Activated CD4-positive, alpha-beta T cell treated with anti-CD3 and anti-CD28 coated beads, Interleukin-2, Interleukin-6, amounts not matched to agents 100 ng/mL and 50 ng/mL, durations not matched to agents 16 hours and 8 hours (primary cell): ENCODE measurements around the gene FARP2.

Source experiments
- DNase-seq: peaks from one replicate; pipeline ENCODE4 v3.0.0-alpha.2; 2020

Gene FARP2

DNA sequence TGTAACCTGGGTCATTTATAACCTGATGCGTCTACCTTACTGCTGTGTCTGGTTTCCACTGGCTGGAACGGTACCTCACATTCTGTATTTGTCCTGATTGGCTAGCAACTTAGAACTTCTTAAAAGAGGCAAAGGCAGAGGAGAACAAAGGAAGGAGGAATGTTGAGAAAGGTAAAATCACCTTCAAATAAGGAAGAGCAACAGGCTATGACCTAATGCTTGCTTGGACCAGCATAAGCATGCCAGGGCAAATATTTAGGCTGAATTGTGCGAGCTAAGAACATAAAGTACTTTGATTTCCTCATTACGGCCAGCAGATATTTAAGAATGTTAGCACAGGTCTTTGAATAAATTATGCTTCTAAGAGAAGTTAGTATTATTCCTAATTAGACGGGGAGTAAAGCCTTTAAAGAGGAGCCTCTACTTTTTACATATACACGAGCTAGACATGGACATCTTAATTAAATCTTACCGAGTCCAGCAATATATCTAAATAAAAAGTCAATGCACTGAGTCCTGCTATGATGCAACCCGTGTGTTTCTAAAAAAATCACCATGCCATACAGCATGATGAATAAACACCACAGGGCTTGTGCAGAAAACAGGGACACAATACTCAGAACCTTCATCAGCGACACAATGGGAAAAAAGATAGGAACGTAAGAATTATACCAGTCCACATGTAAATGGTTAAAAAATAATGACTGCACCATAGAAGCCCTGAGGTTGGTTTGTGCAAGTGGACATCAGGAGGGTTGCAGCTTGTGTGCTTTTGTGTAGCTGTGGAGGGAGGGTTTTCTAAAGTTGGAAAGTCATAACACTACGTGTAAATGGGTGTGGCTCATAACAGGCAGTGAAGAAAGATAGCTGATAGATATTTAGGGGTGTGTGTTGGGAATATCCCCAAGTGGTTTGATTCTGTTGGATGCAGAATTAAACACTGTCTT, 26.1 kb upstream of the FARP2 start:
- no peak for DNase-seq

DNA sequence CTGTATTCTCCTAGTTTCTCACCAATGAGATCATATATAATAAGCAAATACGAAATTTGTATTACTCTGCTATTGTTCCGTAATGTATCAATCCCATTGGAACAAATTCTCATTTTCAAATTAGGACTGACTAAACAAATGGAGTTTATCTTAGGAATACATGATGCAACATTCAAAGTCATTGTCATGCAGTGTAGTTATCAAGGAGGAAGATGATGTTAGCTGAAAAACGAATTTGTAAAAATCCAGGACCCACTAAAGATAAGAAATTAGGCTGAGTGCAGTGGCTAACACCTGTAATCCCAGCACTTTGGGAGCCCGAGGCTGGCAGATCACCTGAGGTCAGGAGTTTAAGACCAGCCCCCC, 25.5 kb upstream of the FARP2 start:
- DNase-seq: no peak

DNA sequence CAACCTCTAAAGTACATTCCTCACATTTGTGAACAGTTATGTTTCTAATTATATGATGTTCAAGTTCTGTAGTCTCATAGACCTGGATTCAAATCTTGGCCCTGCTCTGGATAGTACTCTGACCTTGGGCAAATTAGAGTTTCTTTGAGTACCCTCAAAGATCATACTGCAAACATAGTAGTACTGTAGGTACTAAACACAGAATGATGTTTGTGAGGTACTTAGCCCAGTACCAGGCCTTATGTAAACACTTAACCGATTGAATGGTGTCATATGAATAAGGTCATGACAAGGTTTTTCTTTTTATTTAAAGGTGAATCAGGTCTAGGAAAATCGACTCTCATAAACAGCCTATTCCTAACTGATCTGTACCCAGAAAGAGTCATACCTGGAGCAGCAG, 21.3 kb upstream of the FARP2 start:
- no peak for DNase-seq

DNA sequence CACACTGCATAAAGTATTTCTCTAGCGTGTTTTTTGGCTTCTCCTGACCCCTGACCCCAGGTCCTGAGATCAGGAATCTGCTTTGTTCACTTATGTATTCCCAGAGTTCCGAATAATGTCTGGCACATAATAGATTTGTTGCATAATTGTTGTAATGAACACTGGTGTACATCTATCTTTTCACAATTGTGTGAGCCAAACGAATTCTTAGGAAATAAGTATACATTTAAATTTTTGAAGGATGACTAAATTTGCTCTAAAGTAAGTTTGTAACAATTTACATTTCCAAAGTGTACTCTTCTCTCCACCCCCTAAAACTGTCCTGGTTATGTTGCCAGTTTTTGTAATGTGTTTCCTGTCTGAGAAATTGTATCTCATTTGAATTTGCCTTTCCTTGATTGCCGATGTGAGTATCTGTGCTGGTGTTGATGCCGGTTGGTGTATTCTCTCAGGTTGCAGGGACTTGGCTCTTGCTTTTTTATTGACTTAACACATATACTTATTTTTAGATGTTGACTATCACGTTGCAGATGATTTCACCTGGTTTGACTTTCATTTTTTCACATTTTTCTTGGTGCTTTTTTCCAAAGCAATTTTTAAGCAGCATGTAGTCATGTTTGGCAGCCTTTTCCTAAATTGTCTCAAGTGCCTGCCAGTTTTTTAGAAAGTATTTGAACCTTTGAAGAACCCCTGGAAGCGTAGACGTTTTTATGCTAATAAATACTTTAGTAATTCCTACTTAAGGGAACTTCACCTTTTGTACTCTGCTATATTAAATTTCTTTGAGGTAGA, 16.1 kb upstream of the FARP2 start:
- DNase-seq: no peak

DNA sequence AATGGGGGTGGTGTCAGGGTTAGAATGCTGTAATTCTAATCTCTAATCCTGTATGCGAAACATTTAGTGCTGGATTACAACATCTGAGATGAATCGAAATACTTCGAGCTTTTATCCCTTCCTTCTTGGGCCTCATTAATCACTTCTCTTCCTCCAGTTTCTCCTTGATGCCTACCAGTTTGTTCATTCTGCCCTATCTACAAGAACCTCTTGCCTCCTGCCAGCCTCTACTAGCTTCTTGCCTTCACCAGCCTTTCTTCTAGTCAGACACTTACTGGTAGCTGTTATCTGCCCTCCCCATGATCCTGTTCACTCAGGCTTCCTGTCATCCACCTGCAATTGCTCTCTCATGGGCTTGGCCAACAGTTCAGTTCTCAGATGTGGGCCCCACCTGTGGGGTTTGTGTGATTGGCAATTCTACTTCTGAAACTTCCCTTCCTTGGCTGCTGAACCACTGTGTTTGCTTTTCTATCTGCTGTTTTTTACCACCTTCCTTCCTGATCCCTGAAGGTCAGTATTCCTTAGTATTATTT, 15.4 kb upstream of the FARP2 start:
- no peak for DNase-seq

DNA sequence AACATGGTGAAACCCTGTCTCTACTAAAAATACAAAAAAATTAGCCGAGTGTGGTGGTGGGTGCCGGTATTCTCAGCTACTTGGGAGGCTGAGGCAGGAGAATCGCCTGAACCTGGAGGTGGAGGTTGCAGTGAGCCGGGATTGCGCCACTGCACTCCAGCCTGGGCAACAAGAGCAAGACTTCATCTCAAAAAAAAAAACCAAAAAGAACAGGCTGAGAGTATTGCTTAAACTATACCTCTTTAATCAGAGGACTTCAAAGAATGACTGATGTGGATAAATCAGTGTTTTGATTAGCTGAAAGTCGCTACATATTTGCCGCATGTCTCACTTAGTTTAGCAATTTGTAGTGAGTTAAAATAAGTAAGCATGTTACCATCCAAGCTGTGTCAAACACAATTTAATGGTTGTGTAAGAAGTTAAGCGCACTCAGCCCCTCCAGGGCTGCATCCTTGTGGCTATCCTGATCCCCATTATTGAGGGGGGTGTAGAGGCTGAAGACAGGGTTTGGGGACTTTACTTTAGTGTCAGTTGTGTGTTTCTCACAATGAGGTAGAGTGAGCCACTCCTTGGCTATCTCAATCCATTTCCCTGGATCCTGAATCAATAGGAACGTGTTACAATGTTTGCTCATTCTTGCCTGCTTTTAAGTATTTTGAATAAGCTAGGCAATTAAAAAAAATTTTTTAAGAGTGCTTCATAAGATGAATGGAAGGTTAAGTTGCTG, 11.0 kb upstream of the FARP2 start:
- DNase-seq: no peak

DNA sequence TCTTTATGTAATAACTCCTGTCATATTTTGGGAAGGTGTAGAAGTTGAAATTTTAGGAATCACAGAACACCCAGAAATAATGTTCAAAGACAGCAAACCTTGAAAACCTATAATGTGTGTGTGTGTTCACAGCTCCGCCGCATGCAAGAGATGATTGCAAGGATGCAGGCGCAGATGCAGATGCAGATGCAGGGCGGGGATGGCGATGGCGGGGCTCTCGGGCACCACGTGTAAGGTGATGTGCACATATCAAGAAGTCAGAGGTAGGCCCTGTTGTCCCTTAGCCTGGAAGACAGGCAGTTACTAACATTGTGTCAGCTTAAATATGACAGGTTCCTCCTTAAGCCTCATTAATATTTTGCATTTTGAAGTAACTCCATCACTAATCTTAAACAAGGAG, 6.1 kb upstream of the FARP2 start:
- DNase-seq: no peak

DNA sequence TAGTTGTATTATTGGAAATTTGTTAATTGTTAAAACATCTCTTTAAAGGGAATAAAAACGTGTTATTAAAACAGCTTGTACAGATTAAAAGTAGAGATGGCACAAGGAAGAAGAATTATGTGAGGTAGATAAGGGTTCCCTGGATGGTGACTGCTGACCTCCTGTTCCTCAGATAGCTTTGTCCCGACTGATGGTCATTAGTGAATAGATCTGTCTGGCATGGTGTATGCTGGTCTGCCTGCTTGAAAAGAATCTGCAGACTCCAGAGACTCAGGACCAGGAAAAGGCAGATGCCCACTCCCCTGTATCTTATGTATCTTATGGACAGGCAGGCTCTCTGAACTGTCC, 5.6 kb upstream of the FARP2 start:
- no peak for DNase-seq

DNA sequence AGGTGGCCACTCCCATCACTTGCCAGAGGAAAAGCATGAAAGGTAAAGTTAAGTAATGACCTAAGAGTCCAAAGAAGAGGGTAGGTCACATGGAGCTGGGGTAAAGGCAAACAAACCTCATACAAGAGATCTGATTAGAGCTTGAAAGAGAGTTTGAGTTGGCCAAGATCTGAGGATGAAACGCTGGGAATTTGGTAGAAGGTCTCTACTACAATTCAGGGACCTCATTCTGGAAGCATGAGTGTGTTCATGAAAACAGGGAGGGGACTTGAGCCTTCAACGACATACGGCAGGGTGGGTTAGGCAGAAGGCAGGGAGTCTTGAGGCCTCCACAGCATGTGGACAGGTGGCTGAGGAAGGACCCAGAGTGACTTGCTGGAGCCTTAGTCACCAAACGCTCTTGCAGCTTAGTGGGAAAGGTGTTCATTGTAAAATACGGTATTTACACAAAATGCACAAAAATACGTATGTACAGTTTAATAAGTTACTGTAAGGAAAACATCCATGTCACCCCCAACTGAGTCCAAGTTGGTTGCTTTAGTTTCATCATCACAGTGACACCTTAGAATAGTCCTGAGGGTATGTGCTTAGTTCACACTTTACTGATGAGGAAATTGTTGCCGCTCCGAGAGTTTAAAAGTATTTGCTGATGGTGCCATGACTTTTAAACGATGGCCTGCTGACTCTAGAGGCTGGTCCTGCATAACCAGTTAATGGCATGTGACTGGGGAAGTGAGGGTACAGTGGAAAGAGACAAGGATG, 5.0 kb upstream of the FARP2 start:
- DNase-seq: no peak

DNA sequence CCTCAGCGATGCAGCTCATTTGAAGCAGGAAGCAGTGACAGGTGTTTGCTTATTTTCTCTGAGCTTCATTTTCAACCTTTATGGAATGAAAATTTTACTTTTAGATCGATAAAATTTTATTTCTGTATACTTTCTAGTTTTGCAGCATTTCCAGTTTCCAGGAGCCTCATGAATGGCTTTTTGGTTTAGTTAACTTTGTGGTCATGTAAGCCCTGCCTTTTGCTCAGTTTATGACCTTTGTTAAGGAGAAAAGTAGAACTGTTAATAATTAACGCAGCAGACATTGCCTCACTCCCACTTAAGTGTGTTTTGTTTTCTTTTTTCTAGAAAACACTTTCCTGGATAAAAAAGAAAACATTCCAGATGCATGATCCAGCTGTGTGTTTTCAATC, 4.4 kb upstream of the FARP2 start:
- no peak for DNase-seq

DNA sequence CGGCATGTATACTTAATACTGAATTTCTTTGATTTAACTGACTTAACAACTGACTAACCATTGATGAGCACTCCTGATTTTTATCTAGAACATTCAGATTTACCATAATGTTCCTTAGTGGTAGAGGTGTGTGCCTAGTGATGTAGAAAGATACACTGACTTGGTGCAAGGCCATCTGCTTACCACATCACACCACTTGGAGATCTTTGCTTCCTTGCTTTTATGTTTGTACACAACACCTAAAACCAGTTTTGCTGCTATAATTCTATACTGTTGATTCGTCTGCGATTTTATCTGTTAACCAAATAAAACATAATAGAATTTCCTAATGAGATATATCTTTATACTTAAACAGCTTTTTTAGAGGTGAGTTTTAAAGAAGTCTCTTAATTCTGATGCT, 3.9 kb upstream of the FARP2 start:
- DNase-seq: no peak

DNA sequence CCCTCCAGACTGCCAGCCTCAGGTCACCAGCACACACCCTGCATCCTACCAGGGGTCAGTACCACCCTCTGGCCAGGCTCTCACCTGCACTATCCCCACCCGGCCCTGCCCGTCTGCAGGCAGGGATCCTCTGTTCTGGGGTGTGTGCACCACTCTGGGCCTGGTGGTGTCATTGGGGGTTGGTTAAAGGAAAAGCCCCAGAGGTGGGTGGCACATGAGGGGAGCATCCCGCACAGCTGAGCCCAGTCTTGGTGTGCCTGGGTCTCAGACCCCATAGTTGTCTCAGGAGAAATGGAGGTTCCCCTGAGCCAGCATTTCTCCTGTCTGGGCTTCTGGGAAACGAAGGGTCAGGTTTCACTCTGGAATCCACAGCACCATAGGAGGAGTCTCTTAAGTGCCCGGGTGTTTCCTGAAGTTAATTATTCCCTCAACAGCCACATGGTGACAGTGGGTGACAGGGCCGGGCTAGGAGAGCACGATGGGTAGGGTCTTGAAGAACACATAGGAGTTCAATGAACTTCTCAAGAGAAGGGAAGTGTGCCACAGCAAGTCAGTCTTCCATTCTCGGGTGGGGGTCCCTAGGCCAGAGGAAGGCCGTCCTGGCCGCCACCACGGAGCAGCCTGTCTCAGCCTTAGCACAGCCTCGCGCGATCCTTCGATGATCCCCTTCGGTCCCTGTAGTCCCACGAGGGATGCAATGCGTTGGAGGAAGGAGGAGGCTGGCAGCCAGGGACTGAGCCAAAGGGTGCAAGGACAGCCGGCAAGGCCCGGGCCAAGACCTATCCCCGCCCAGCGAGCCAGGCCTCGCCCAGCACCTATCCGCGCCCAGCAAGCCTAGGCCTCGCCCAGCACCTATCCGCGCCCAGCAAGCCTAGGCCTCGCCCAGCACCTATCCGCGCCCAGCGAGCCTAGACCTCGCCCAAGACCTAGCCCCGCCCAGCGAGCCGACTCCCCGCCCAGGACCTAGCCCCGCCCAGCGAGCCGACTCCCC, 1.1 kb upstream of the FARP2 start:
- peak; percentile 84 for DNase-seq

DNA sequence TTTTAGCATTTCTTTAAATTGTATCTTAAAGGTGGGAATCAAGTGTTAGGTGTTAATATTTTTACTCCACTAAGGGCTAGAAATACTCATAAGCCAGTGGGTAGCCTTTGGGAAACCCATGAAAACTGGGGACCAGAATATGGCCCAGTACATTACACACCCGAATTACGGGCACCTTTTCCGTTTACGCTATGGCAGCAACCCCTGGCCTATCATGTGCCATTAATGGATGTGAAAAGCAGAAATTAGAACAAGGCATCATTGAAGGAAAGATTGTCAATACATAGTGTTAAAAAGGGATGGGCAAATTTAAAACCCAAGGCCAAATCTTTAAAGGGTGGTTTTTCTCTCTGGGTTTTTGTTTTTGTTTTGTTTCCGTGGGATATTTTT, 781 bp downstream of the FARP2 start:
- DNase-seq: no peak

DNA sequence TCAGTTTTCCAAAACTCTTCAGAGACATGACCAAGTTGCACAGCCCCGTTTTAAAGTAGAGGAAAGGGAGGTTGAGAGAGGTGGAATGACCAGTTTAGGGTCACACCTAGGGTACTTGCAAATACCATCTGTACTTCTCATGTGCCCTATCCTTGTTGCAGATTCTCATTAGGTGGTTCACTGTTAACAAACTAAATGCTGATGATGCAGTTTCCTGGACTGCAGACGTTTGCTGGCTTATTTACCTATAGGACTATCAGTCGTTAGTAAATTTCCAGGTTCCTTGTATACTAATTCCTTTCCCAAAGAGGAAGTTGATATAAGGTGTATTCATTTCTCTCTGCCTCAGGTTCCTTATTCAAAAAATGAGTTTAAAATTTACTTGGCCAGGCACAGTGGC, 1.4 kb downstream of the FARP2 start:
- DNase-seq: no peak

DNA sequence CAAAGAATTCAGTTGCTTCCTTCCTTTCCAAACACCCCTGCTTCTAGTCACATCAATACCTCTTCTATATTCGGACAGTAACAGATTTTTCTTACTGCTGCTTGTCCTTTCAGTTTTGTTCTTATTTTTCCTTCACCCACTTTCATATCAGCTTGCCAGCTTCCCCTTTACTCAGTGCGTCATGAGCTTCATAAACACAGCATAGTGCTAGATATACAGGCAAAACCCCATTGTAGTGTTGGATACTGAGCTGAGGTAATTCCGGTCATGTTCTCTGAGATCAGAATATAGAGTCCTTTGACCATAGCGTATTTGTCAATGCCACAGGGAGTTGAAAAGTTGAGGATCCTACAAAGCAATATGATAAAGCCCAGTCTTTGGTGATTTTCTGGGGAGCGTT, 2.4 kb downstream of the FARP2 start:
- DNase-seq: peak; percentile 44

DNA sequence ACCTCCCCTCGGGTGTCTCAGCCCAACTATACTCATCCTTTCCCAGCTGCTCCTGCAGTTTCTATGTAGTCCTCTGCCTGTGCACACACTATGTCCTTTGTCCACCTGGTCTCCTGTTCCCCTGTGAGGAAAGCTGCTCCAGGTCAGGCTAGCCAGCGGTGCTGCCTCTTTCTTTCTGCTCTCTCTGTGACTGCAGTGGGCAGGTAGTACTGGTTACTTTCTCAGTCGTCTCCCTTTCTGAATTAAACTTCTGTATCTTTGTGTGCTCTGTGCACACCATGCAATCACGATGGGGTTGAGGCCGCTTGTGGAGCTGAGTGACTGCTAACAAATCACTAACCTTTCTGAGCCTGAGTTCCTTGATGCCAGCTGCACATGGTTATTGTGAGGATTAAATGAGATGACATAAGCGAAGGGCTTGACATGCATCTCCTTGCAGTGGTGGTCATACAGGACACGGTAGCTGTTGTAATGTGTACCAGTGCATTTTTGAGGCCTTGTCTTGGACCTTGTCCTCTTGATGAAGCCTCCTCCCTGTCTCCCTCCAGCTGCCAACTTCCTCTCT, 3.5 kb downstream of the FARP2 start:
- DNase-seq: no peak

DNA sequence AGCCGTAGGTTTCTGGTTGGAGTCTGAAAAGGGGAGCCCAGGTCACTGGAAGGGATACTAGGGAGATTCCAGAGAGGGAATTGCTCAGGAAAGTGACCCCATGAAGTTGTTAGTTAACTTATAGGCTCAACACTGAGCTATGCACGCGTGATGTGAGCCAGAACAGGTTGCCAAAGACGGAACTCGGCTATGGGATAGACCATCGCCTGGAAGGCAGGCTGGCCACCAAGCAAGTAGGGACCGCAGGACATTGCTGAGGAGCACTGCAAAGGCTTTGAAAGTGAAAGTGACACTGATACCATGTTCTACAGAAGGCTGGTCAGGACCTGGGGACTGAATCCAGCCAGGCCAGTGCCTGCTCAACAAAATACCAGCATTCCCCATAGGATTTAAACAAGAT, 7.3 kb downstream of the FARP2 start:
- no peak for DNase-seq

DNA sequence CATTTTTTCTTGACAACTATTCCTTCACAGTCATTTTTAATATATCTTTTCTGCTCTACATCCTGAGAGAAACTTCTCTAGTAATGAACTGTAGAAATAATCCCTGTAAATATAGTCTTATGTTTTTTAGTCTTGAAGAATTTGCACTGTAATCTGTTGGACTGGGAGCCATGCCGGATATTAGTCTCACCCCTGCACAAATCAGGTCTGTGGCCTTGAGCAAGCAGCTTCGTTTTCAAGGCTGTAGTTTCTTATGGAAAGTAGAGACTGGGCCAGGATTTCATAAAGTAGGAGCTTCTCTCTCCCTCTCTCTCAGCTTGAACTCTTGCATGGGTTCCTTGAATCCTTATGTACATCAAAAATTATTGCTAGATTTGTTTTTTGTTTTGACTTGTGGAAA, 8.7 kb downstream of the FARP2 start:
- no peak for DNase-seq

DNA sequence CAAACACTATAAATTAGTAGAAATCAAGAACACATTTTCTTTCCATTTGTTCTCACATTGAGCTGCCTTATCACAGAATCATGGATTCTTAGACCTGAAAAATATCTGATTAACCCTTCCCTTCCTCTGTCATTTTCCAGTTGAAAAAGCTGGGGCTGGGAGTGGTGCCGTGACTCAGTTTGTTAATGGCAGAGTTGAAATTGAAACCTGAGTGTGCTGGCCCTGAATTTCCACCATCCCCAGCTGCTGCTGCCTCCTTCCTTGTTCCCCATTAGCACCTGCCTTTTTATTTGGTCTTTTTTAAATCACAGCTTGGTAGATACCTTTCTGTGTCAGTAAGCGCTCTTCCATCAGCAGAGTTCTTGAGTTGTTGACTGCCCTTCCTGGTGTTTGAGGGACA, 10.6 kb downstream of the FARP2 start:
- no peak for DNase-seq

DNA sequence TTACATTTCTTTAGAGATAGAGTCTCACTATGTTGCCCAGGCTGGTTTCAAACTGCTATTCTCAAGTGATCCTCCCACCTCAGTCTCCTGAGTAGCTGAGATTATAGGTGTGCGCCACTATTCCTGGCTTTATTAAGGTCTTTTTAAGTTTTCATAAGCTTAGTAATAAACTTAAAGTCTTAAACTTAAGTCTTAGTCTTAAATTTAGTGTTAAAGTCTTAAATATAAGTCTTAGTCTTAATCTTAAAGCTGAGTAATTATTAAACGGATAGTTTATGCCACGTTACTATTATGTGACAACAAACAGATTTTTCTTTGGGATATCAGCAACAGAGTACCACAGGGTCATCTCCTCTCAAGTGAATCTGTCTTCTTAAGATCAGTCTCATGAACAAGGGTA, 12.6 kb downstream of the FARP2 start:
- no peak for DNase-seq

DNA sequence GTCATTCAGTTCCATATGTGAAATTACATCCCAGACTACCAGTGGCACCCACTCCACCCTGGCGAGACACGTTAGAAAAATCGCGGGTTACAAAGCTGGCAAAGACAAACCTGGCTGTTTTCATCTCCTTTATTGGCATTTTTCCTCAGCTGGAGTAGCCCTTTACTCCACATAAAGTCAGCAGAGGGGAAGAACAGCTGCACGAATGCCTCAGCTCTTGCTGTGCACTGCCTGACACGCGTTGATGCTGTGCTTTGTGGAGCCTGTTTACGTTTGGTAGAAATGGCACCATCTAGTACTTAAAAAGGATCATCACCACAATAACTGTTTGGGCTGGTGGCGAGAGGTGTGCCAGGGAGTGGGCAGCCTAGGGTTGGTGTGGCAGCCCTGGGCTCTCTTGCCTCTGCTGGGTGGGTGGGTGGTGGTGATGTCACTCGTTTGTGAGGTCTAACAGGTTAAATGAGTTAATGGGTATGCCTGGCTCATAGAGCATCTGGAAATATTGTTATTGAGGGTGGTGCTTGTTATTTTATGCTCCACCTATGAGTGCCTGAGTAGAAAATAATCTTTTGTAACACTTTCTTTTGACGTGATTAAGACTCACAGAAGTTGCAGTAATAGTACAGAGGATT, 16.4 kb downstream of the FARP2 start:
- no peak for DNase-seq
